Subcutaneous abdominal adipose tissue (tissue), 5 donors: ENCODE data around the gene KDSR.

ENCODE experiments used
- H3K27ac ChIP-seq: one replicate; pipeline ENCODE4 v1.7.0; 2013; ENCODE audit warnings: low read depth, mild to moderate bottlenecking, inconsistent platforms, low read length, moderate library complexity
- H3K27me3 ChIP-seq, 5 donors: one replicate each; pipeline ENCODE4 v1.7.0; 2013; ENCODE audit warnings: low read length in 5 of 5, inconsistent platforms in 1 of 5; ENCODE audit not compliant: control insufficient read depth in 5 of 5, insufficient read depth in 4 of 5
- H3K36me3 ChIP-seq, 5 donors: one replicate each; pipeline ENCODE4 v1.7.0; 2013; ENCODE audit warnings: low read length in 5 of 5; ENCODE audit not compliant: control insufficient read depth in 5 of 5, insufficient read depth in 5 of 5
- H3K4me1 ChIP-seq, 5 donors: one replicate each; pipeline ENCODE4 v1.7.0; 2013; ENCODE audit warnings: low read length in 5 of 5, mild to moderate bottlenecking in 3 of 5, moderate library complexity in 1 of 5; ENCODE audit not compliant: control insufficient read depth in 5 of 5, insufficient read depth in 5 of 5
- H3K4me3 ChIP-seq, 5 donors: one replicate each; pipeline ENCODE4 v1.7.0; 2013; ENCODE audit warnings: low read length in 5 of 5, low read depth in 1 of 5
- H3K9ac ChIP-seq, 5 donors: one replicate each; pipeline ENCODE4 v1.7.0; 2013; ENCODE audit warnings: low read length in 5 of 5, mild to moderate bottlenecking in 4 of 5, moderate library complexity in 3 of 5
- H3K9me3 ChIP-seq, 5 donors: one replicate each; pipeline ENCODE4 v1.7.0; 2013; ENCODE audit warnings: low read length in 5 of 5; ENCODE audit not compliant: control insufficient read depth in 5 of 5
- donor health status: healthy.
- donor health status: healthy.
- donor health status: healthy.
- donor health status: healthy.
- donor health status: healthy.

KDSR gene

GRCh38 chr18:63325086-63325686, 41.8 kb downstream of the KDSR start:
- no peak overlapping the region for H3K4me3 ChIP-seq
- H3K27me3 ChIP-seq = no peaks in the 10 kb centered on the region
- no peak overlapping the region for H3K27ac ChIP-seq
- H3K4me1 ChIP-seq = peaks cover 0 to 24% (median 21%) of the 10 kb centered on the region in 5 donors
- H3K9me3 ChIP-seq = no peaks in the 10 kb centered on the region
- H3K36me3 ChIP-seq = peaks cover 0 to 1% (median 1%) of the 10 kb centered on the region in 5 donors
- H3K9ac ChIP-seq = no peak overlapping the region

GRCh38 chr18:63322908-63323634, 43.9 kb downstream of the KDSR start:
- H3K36me3 ChIP-seq = no peaks in the 10 kb centered on the region
- peak overlapping the region in 2 of 5 donors; percentile 17 to 51 for H3K9ac ChIP-seq
- H3K4me3 ChIP-seq = no peak overlapping the region
- H3K4me1 ChIP-seq = peaks cover 0 to 32% (median 26%) of the 10 kb centered on the region in 5 donors
- peak overlapping the region; percentile 64 for H3K27ac ChIP-seq
- no peaks in the 10 kb centered on the region for H3K9me3 ChIP-seq
- no peaks in the 10 kb centered on the region for H3K27me3 ChIP-seq

- no peaks in the 10 kb centered on the region for H3K9me3 ChIP-seq
- H3K4me3 ChIP-seq = no peak overlapping the region
- H3K36me3 ChIP-seq = no peaks in the 10 kb centered on the region
- peak overlapping the region in 2 of 5 donors; percentile 19 to 51 for H3K9ac ChIP-seq
- H3K4me1 ChIP-seq = peaks cover 0 to 41% (median 33%) of the 10 kb centered on the region in 5 donors
- H3K27me3 ChIP-seq = no peaks in the 10 kb centered on the region
- peak overlapping the region; percentile 64 for H3K27ac ChIP-seq
These were observed 44.8 kb downstream of the KDSR start for GRCh38 chr18:63322206-63322605.

- Histone ChIP-seq H3K4me1 (peaks cover 0 to 49% (median 40%) of the 10 kb centered on the region in 5 donors), H3K27me3 (no peaks in the 10 kb centered on the region), H3K27ac (peak overlapping the region; percentile 64), H3K36me3 (no peaks in the 10 kb centered on the region), H3K9ac (peak overlapping the region in 2 of 5 donors; percentile 73 to 81), H3K9me3 (no peaks in the 10 kb centered on the region), H3K4me3 (peak overlapping the region in 2 of 5 donors; percentile 61 to 69)
These were observed 45.7 kb downstream of the KDSR start for GRCh38 chr18:63321291-63321690.

- Histone ChIP-seq H3K9me3 (no peaks in the 10 kb centered on the region), H3K4me1 (peaks cover 0 to 49% (median 40%) of the 10 kb centered on the region in 5 donors), H3K4me3 (peak overlapping the region in 4 of 5 donors; percentile 61 to 70 (median 68)), H3K27ac (peak overlapping the region; percentile 64), H3K36me3 (no peaks in the 10 kb centered on the region), H3K27me3 (no peaks in the 10 kb centered on the region), H3K9ac (peak overlapping the region in 4 of 5 donors; percentile 60 to 81 (median 72))
These were observed 46.1 kb downstream of the KDSR start for GRCh38 chr18:63320975-63321265.

GRCh38 chr18:63320123-63320974, 46.7 kb downstream of the KDSR start:
- H3K9ac ChIP-seq = peak overlapping the region in 4 of 5 donors; percentile 60 to 81 (median 72)
- H3K4me3 ChIP-seq = peak overlapping the region; percentile 61 to 70 (median 67)
- H3K4me1 ChIP-seq = peaks cover 0 to 49% (median 42%) of the 10 kb centered on the region in 5 donors
- peak overlapping the region; percentile 64 for H3K27ac ChIP-seq
- H3K27me3 ChIP-seq = no peaks in the 10 kb centered on the region
- H3K36me3 ChIP-seq = no peaks in the 10 kb centered on the region
- H3K9me3 ChIP-seq = no peaks in the 10 kb centered on the region

- peak within 1 kb of the TSS; percentile 95 for H3K27ac ChIP-seq
- H3K4me1 ChIP-seq = peaks cover 0 to 57% (median 50%) of the 10 kb centered on the region in 5 donors
These were observed 47.5 kb downstream of the KDSR start, which contains the start of gene BCL2 for GRCh38 chr18:63319383-63320122. BCL2 (minus strand) TSS chr18:63319769.

GRCh38 chr18:63318889-63319382, 48.1 kb downstream of the KDSR start:
- Histone ChIP-seq H3K27me3 (no peaks in the 10 kb centered on the region), H3K4me3 (peak overlapping the region; percentile 78 to 92 (median 88)), H3K27ac (peak overlapping the region; percentile 95), H3K9me3 (no peaks in the 10 kb centered on the region), H3K4me1 (peaks cover 0 to 63% (median 54%) of the 10 kb centered on the region in 5 donors), H3K36me3 (no peaks in the 10 kb centered on the region), H3K9ac (peak overlapping the region; percentile 21 to 89 (median 82))

More at GRCh38 chr18:63319383-63320122, 47.5 kb downstream of the KDSR start, which contains the start of gene BCL2:
- no peaks in the 10 kb centered on the region for H3K36me3 ChIP-seq
- H3K4me3 ChIP-seq = peak within 1 kb of the TSS; percentile 78 to 92 (median 88)
- peak within 1 kb of the TSS; percentile 21 to 89 (median 82) for H3K9ac ChIP-seq
- no peaks in the 10 kb centered on the region for H3K9me3 ChIP-seq
- no peaks in the 10 kb centered on the region for H3K27me3 ChIP-seq
